Stomach (tissue), 9 donors: ENCODE measurements around the gene ATP6AP1. TPM values are rescaled to one million over a fixed set of nuclear protein-coding genes. Genes with fewer than 3 reads are reported as not detected.

Source experiments
- DNase-seq, 2 donors: peaks; one replicate each; pipeline versions ENCODE4 v3.0.0 to v3.0.0-alpha.2; 2013 to 2019
- H3K27ac ChIP-seq, 5 donors: fragments of 200-600 bp in 4 of 5; sonication (generic) in 4 of 5; one replicate each; pipeline ENCODE4 v1.5.1; 2013 to 2019; ENCODE audit warnings: mild to moderate bottlenecking in 1 of 5, moderate library complexity in 1 of 5
- H3K27me3 ChIP-seq, 3 donors: fragments of 200-600 bp; sonication (generic); one replicate each; pipeline ENCODE4 v1.5.1; 2017 to 2019; ENCODE audit warnings: mixed run types in 1 of 3
- H3K36me3 ChIP-seq, 4 donors: fragments of 200-600 bp; sonication (generic); 1 replicate in 3 of 4; 2 replicates in 1 of 4; pipeline ENCODE4 v1.5.1; 2016 to 2019
- H3K4me1 ChIP-seq, 4 donors: fragments of 200-600 bp; sonication (generic); one replicate each; pipeline ENCODE4 v1.5.1; 2016 to 2019
- H3K4me3 ChIP-seq, 4 donors: fragments of 200-600 bp; sonication (generic) in 3 of 4; one replicate each; pipeline ENCODE4 v1.5.1; 2016 to 2019; ENCODE audit warnings: mild to moderate bottlenecking in 1 of 4
- H3K9me3 ChIP-seq, 4 donors: fragments of 200-600 bp; sonication (generic); one replicate each; pipeline ENCODE4 v1.5.1; 2016 to 2019
- CTCF ChIP-seq, 7 experiments: fragments of 450-650 bp in 4 of 7; fragments of 200-600 bp in 3 of 7; sonication (generic) in 3 of 7; IDR thresholded peaks; one replicate each; pipeline ENCODE4 v1.5.1; 2016 to 2019; ENCODE audit warnings: antibody characterized with exemption in 7 of 7, control low read depth in 2 of 7, mild to moderate bottlenecking in 1 of 7
- EP300 ChIP-seq: sonication (generic); formaldehyde crosslinking; IDR thresholded peaks from one replicate; pipeline ENCODE4 v1.6.1; 2017; ENCODE audit warnings: antibody characterized with exemption
- POLR2A ChIP-seq, 4 donors: fragments of 450-650 bp; IDR thresholded peaks; one replicate each; pipeline ENCODE4 v1.6.1; 2016; ENCODE audit warnings: antibody characterized with exemption in 4 of 4, control low read depth in 2 of 4, mild to moderate bottlenecking in 1 of 4, moderate library complexity in 1 of 4
- POLR2AphosphoS5 ChIP-seq, 3 donors: sonication (generic); formaldehyde crosslinking; IDR thresholded peaks; one replicate each; pipeline ENCODE4 v1.6.1; 2016; ENCODE audit warnings: antibody characterized with exemption in 3 of 3
- WGBS, 5 donors: extraction: QIAGEN DNeasy Blood & Tissue Kit in 3 of 5; methylation state at CpG; one replicate each; pipeline versions ENCODE4 v1.1.5 to v1.1.7; 2013 to 2018; 5-methylcytosine and 5-hydroxymethylcytosine counted together
- intact Hi-C: fragments of 100-400 bp; cut with DNase I; formaldehyde crosslinking; loops from one replicate; pipeline ENCODE4 v1.15.1; 2023; ENCODE audit warnings: low total_unique reads
- polyA plus RNA-seq, 3 donors: library from polyadenylated mRNA; stranded (reverse); fragments of 200-250 nt; gene quantifications; one replicate each; pipeline ENCODE4 v1.2.3, GENCODE V29; 2013
- total RNA-seq, 5 donors: library from RNA; depleted of rRNA; stranded (reverse); fragments of >200 nt; gene quantifications; one replicate each; pipeline versions ENCODE4 v1.1.0 to v1.2.3, GENCODE V29; 2014 to 2016
- donor health status: healthy with polysubstance abuse.
- donor health status: Bipolar disorder and iron deficiency.
- donor health status: healthy.

ATP6AP1 gene
- total and polyA plus RNA-seq, 8 donors = 13.4 to 69.3 (median 30.8) TPM

- Histone ChIP-seq H3K4me3 (peak overlapping the region; percentile 59 to 75 (median 64)), H3K36me3 (peaks cover 0 to 14% (median 7%) of the 10 kb centered on the region in 4 donors), H3K9me3 (no peaks in the 10 kb centered on the region), H3K27me3 (no peaks in the 10 kb centered on the region), H3K27ac (peak overlapping the region; percentile 86 to 99 (median 98)), H3K4me1 (peaks cover 4 to 38% (median 29%) of the 10 kb centered on the region in 4 donors)
- DNase-seq = peak in 1 of 2 donors; percentile 44
- TF ChIP-seq POLR2A (IDR thresholded peaks at IDR 0.05) (no peak), EP300 (no peak), POLR2AphosphoS5 (IDR thresholded peaks at IDR 0.05) (no peak), CTCF (IDR thresholded peaks at IDR 0.05) (no peak)
- intact Hi-C loops = no loop called here
- 0 to 51% (median 4%) methylated on average over 10 to 38 of the region's 38 CpGs for WGBS, 5 donors
These were observed 48.9 kb upstream of the ATP6AP1 start for GRCh38 chrX:154379569-154379951.

GRCh38 chrX:154380153-154380552 is 48.3 kb upstream of the ATP6AP1 start:
- WGBS, 5 donors = 24 to 50% (median 27%) methylated on average over 6 to 13 of the region's 13 CpGs
- no peaks in the 10 kb centered on the region for H3K27me3 ChIP-seq
- peak in 1 of 2 donors; percentile 49 for DNase-seq
- peak overlapping the region; percentile 59 to 75 (median 64) for H3K4me3 ChIP-seq
- intact Hi-C loops = no loop called here
- H3K36me3 ChIP-seq = peaks cover 0 to 14% (median 7%) of the 10 kb centered on the region in 4 donors
- peaks cover 0 to 32% (median 26%) of the 10 kb centered on the region in 4 donors for H3K4me1 ChIP-seq
- TF ChIP-seq EP300 (no peak), POLR2AphosphoS5 (IDR thresholded peaks at IDR 0.05) (no peak), POLR2A (IDR thresholded peaks at IDR 0.05) (no peak), CTCF (IDR thresholded peaks at IDR 0.05) (no peak)
- no peaks in the 10 kb centered on the region for H3K9me3 ChIP-seq
- H3K27ac ChIP-seq = peak overlapping the region; percentile 33 to 99 (median 98)

- Histone ChIP-seq H3K4me3 (peak overlapping the region; percentile 59 to 75 (median 64)), H3K36me3 (peaks cover 0 to 14% (median 7%) of the 10 kb centered on the region in 4 donors), H3K27me3 (no peaks in the 10 kb centered on the region), H3K27ac (peak overlapping the region in 4 of 5 donors; percentile 97 to 99 (median 98)), H3K9me3 (no peaks in the 10 kb centered on the region), H3K4me1 (peaks cover 0 to 29% (median 26%) of the 10 kb centered on the region in 4 donors)
- TF ChIP-seq CTCF (IDR thresholded peaks at IDR 0.05) (no peak), POLR2A (IDR thresholded peaks at IDR 0.05) (no peak), EP300 (no peak), POLR2AphosphoS5 (IDR thresholded peaks at IDR 0.05) (no peak)
- no peak for DNase-seq
- intact Hi-C loops = no loop called here
- 74 to 86% (median 83%) methylated on average over 13 to 14 of the region's 14 CpGs for WGBS, 5 donors
These were observed 47.7 kb upstream of the ATP6AP1 start for GRCh38 chrX:154380787-154381186.

- peaks cover 0 to 29% (median 26%) of the 10 kb centered on the region in 4 donors for H3K4me1 ChIP-seq
- intact Hi-C loops = no loop called here
- no peak overlapping the region for H3K4me3 ChIP-seq
- H3K27me3 ChIP-seq = no peaks in the 10 kb centered on the region
- H3K36me3 ChIP-seq = peaks cover 0 to 14% (median 7%) of the 10 kb centered on the region in 4 donors
- no peak for DNase-seq
- no peaks in the 10 kb centered on the region for H3K9me3 ChIP-seq
- 61 to 79% (median 72%) methylated on average over 6 of the region's 6 CpGs for WGBS, 5 donors
- H3K27ac ChIP-seq = peak overlapping the region in 2 of 5 donors; percentile 97 to 99
- TF ChIP-seq POLR2AphosphoS5 (IDR thresholded peaks at IDR 0.05) (no peak), EP300 (no peak), POLR2A (IDR thresholded peaks at IDR 0.05) (no peak), CTCF (IDR thresholded peaks at IDR 0.05) (no peak)
These were observed 47.2 kb upstream of the ATP6AP1 start for GRCh38 chrX:154381271-154381670.
